ENCODE data around the gene PNRC1.
"Not testable (repeated sequence)": the region's sequence is repeated elsewhere in the genome, so short reads cannot be mapped to it uniquely, and the experiment has no call there.

PNRC1 gene

GRCh38 chr6:89080281-89081128 lies at the start of gene PNRC1:
TSS of gene PNRC1 (plus strand) at chr6:89080751. CDS start at chr6:89080895, 144 bp downstream.
- DNase-seq = peak; percentile 98

GRCh38 chr6:89032599-89032998 lies 48.0 kb upstream of the PNRC1 start:
- DNase-seq = no peak

GRCh38 chr6:89033461-89033860 lies 47.1 kb upstream of the PNRC1 start:
- no peak for DNase-seq

- peak; percentile 50 for DNase-seq
Observed at GRCh38 chr6:89034116-89034515, 46.4 kb upstream of the PNRC1 start.

- no peak for DNase-seq
Observed at GRCh38 chr6:89034586-89035251, 45.8 kb upstream of the PNRC1 start.

- no peak for DNase-seq
Observed at GRCh38 chr6:89035252-89036101, 45.1 kb upstream of the PNRC1 start.

GRCh38 chr6:89037141-89037900 lies 43.2 kb upstream of the PNRC1 start:
- no peak for DNase-seq

- DNase-seq = not testable (repeated sequence)
Observed at GRCh38 chr6:89037901-89038293, 42.7 kb upstream of the PNRC1 start.

GRCh38 chr6:89042664-89043063 lies 37.9 kb upstream of the PNRC1 start:
- no peak for DNase-seq

- DNase-seq = no peak
Observed at GRCh38 chr6:89044328-89045010, 36.1 kb upstream of the PNRC1 start.

- DNase-seq = no peak
Observed at GRCh38 chr6:89045011-89045387, 35.6 kb upstream of the PNRC1 start.

GRCh38 chr6:89045576-89045975 lies 35.0 kb upstream of the PNRC1 start:
- no peak for DNase-seq

- no peak for DNase-seq
Observed at GRCh38 chr6:89047473-89047872, 33.1 kb upstream of the PNRC1 start.

- no peak for DNase-seq
Observed at GRCh38 chr6:89048288-89048923, 32.1 kb upstream of the PNRC1 start.

GRCh38 chr6:89048985-89049384 lies 31.6 kb upstream of the PNRC1 start:
- DNase-seq = no peak

- DNase-seq = no peak
Observed at GRCh38 chr6:89050155-89050554, 30.4 kb upstream of the PNRC1 start.

GRCh38 chr6:89050697-89051096 lies 29.9 kb upstream of the PNRC1 start:
- DNase-seq = no peak

GRCh38 chr6:89051676-89052075 lies 28.9 kb upstream of the PNRC1 start:
- no peak for DNase-seq

GRCh38 chr6:89054208-89054607 lies 26.3 kb upstream of the PNRC1 start:
- DNase-seq = no peak

- no peak for DNase-seq
Observed at GRCh38 chr6:89057759-89058158, 22.8 kb upstream of the PNRC1 start.

GRCh38 chr6:89058627-89059026 lies 21.9 kb upstream of the PNRC1 start:
- no peak for DNase-seq

GRCh38 chr6:89059227-89059626 lies 21.3 kb upstream of the PNRC1 start:
- no peak for DNase-seq

All from NCI-H2029 (cell line).